GM19452 (cell line): ENCODE data around the gene REXO1.
A peak's percentile ranks its signal among the peaks of the same experiment; 100 is the strongest.

ENCODE experiments used
- ATAC-seq: cut with Tn5 transposase; IDR thresholded peaks from one replicate; pipeline ENCODE4 v1.9.1; 2021; ENCODE audit not compliant: unreplicated experiment

The REXO1 gene

GRCh38 chr19:1860821-1861598, 12.7 kb upstream of the REXO1 start:
- ATAC-seq = no peak

- ATAC-seq = no peak
These were observed 11.9 kb upstream of the REXO1 start for GRCh38 chr19:1860042-1860775.

GRCh38 chr19:1859331-1859781, 11.1 kb upstream of the REXO1 start:
- ATAC-seq = no peak

- no peak for ATAC-seq
These were observed 10.3 kb upstream of the REXO1 start for GRCh38 chr19:1858412-1859081.

GRCh38 chr19:1857648-1858326, 9.5 kb upstream of the REXO1 start:
- no peak for ATAC-seq

GRCh38 chr19:1856698-1857603, 8.7 kb upstream of the REXO1 start:
- ATAC-seq = no peak

DNA sequence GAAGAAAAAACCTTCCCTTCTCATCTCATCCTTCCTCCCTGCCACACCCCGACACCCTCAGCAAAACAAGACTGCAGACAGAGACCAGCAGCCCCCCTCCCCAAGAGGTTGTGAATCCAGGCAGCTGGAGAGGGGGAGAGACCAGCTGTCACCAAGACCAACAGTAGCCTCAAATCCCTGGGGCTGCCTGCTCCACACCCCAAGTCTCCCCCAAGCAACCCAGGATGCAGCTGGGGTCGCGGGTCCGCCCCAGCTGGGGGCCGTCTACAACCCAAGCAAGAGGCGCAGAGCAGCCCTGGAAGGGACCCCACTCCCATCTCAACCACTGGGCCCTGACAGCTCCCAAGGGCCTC, 8.0 kb upstream of the REXO1 start:
- ATAC-seq = no peak

GRCh38 chr19:1855828-1856255, 7.6 kb upstream of the REXO1 start:
- no peak for ATAC-seq

GRCh38 chr19:1855040-1855827, 7.0 kb upstream of the REXO1 start:
- ATAC-seq = peak; percentile 53

GRCh38 chr19:1854542-1855039, 6.3 kb upstream of the REXO1 start:
- no peak for ATAC-seq

DNA sequence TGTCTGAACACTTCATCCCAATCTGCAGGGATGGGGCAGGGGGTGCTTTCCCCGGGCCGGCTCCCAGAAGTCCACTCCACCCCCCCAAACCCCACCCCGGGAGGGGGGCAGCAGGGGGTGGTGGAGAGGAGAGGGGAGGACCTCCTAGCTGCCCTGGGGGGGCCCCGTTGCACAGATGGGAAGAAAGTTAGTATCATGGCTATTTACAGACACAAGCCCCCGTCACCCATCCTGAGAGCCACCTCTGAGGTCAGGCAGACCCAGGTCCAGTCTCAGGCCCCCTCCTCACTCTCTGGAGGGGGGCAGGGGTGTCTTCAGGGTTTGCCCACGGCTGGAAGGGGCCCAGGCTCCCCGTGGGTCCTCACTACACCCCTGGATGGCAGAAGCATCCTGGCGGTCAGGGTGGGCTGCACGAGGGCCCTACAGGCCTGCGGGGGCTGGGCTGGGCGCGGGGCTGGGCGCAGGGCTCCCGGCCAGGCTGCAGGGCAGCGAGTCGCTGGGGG, 5.8 kb upstream of the REXO1 start:
- ATAC-seq = no peak

DNA sequence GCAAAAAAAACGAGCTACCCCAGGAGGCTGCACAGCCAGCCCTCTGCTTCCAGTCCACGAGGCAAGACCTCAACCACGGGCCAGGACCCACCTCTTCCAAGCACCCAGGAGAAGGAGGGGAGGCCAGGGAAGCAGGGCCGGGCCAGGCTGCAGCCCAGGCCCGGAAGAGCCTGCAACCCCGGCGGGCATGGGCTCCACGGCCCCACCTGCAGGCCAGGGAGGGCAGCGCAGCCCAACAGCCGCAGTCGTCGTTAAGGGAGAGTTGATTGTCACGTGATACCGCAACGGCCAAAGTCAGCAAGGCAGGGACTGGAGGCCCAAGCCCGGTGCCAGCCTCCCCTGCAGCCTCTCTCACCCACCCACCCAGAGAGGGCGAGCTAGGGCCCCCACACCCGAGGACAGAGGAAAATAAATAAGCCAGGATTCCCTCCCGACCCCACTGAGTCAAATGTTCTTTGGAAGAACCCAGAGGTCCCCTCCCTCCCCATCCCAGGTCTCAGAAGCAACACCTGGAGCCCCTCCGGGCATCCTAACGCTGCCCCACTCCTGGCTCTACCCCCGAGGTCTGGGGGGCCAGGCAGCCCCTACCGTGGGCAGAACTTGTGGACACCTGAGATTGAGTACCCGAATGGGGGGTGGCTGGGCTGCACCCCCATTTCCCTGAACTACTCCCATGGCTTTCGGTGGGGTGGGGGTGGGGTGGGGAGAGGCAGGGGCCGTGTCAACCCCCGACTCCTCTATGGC, 5.2 kb upstream of the REXO1 start:
- ATAC-seq = no peak

DNA sequence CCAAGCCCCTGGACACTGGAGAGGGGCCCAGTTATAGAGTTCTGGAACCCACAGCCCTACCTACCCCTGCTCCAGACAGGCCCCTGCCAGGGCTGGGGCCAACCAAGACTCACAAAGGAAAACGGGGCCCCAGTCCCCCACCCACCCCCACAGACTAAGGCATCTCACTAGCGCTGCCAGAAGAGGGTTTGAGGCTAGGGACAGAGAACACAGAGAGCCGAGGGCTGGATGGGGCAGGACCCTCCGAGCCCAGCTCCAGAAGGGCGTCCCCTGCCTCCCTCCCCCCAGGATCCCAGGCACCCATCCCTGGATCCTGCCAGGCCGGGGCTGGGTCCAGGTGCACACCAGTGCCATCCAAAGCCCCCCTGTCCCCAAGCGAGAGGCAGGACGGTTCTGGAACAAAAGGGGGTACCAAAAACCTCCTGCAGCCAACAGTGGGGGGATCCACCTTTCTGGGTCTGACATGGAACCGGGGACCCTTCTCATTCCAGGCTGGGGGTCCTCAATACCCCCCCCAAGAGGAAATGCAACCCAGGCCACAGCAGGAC, 4.4 kb upstream of the REXO1 start:
- no peak for ATAC-seq

GRCh38 chr19:1851654-1852580, 3.6 kb upstream of the REXO1 start:
- ATAC-seq = no peak

DNA sequence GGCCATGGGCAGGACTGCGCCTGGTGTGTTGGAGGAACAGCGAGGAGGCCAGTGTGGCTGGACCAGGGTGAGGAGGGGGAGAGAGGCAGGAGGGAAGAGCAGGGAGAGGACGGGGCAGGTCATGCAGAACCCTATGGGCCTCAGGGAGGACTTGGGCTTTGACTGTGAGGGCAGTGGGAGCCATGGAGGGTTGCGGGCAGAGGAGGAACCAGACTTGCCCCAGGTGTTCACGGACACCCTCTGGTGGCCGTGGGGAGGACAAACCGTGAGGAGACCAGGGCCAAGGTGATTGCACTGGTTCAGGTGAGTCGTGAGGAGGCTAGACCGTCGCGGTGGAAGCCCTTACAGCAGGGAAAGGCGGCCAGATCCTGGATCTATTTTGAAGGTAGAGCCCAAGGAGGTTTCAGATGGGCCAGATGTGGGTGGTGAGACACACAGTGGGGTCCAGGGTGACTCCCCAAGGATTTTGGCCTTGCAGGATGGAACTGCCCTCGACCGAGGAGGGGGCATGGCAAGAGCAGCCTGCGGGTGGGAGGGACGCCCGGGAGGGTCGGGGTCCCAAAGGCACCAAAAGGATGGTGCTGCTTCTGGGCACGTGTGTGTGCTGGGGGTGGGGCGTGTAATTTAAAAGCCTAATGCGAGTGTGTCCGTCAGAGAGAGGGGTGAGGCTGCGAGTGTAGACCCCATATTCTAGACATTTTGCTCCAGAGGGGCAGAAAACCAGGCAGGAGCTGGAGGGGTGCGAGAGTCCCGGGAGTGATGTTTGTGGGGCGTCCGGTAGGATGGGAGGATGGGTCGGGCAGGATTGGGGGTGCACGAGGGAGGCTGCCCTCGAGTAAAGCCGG, 2.7 kb upstream of the REXO1 start:
- ATAC-seq = no peak

DNA sequence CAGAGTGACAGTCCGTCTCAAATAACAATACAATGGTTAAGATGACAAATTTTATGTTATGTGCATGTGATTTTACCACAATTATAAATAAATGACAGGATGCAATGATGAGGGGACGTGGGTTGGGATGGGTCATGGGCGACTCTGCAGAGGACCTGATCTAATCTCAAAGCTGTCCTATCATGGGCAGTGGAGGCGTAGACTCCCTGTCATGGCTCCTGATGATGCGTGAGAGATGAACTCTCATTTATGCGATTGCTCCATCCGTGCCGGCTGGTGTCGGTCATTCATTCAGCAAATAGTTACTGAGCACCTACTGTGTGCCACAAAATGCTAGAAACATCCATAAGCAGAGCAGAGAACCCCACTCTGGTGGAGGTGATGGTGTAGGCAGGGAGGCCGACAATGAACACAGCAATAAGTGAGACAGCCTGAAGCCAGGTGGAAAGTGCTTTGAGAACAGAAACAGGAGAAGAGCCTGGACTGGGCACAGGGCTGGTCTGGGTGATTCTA, 1.7 kb upstream of the REXO1 start:
- ATAC-seq = no peak
